ENCODE measurements around the gene DENND4A.

The DENND4A gene

GRCh38 chr15:65666257-65666656 lies 125.8 kb downstream of the DENND4A start:
- peak; percentile 56 for DNase-seq (ENCODE audit: low read depth)

GRCh38 chr15:65663521-65663920 lies 128.6 kb downstream of the DENND4A start:
- DNase-seq (ENCODE audit: low read depth) = no peak

- DNase-seq (ENCODE audit: low read depth) = peak; percentile 12
Measured at GRCh38 chr15:65660927-65661326, 131.2 kb downstream of the DENND4A start.

DNA sequence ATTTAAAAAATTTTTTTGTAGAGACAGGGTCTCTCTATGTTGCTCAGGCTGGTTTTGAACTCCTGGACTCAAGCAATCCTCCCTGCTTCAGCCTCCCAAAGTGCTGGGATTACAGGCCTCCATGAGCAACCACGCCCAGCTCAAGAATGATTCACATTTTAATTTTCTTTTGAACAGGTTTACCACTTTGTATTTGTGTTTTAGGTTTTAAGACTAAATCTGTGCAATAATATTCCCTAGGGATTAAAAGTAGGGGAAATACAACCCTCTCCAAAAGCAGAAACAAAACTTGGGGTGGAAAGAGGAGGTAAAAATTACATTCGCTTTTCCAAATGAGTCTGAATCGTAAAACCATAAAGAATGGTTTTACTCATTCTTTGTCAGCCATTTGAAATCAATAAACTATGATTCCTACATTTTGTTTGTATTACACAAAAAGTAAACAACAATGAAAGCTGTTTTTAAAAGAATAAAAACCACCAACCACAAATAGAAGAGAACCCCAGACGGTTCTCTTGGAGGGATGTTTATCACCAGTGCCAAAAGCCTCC lies 132.5 kb downstream of the DENND4A start:
- no peak for DNase-seq (ENCODE audit: low read depth)

- DNase-seq (ENCODE audit: low read depth) = no peak
Measured at GRCh38 chr15:65655457-65655856, 136.6 kb downstream of the DENND4A start.

GRCh38 chr15:65655026-65655425 lies 137.1 kb downstream of the DENND4A start:
- DNase-seq (ENCODE audit: low read depth) = no peak

GRCh38 chr15:65653801-65654521 lies 138.1 kb downstream of the DENND4A start:
- no peak for DNase-seq (ENCODE audit: low read depth)

DNA sequence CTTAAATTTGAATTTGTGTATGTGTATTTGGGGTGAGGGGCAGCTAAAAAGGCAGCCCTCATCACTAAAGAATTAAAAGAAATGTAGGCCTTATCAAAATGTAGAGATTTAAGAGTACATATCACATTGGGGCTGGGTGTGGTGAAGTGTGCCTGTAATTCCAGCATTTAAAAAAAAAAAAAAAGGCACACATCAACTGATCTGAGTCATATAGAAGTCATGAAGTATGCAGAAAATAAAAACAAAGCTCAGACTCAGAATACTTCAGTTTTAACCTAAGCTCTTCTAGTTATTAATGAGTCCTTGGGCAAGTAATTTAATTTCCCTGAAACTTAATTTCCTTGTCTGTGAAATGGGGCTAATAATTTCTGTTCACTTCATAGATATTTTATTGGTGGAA lies 138.8 kb downstream of the DENND4A start:
- DNase-seq (ENCODE audit: low read depth) = no peak

DNA sequence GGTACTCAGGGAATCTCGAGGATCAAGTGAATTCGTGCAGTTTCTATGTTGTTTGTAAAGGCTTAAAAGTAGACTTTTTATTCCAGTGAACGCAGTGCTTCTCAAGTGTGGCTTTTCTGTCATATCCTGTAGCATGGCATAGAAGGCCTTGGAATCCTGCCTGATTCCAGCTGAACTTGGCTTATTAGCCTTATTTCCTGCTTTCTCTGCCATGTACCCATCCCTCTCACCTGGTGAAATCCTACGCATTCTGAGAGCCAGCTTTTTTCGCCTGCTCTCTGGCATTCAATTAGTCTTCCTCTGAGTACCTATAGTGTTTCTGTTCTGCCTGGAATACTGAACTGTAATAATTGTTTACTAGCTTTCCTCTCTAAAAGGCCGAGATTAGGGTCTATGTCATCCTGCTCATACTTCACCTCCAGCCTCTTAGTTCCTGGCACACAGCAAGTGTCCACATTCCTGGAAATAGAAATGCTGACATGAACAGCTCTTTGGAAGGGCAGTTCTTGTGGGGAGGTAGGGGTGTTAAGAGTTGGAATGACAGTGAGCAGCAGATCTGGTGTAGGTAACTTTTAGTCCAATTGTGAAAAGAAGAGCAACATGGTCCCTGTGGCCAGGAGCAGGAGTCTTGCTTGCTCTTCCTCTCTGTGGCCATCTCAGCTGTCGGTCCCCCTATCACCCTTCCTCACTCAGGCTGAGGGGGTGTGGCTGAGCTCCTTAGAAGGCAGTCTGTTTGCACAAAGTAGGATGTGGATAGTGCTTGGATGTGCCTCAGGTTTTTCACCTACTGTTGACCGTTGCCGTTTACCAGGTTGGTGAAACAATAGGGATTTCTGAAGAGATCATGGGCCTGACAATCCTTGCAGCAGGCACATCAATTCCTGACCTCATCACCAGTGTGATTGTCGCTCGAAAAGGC lies 140.0 kb downstream of the DENND4A start:
- DNase-seq (ENCODE audit: low read depth) = no peak

- DNase-seq (ENCODE audit: low read depth) = no peak
Measured at GRCh38 chr15:65651042-65651322, 141.1 kb downstream of the DENND4A start.

DNA sequence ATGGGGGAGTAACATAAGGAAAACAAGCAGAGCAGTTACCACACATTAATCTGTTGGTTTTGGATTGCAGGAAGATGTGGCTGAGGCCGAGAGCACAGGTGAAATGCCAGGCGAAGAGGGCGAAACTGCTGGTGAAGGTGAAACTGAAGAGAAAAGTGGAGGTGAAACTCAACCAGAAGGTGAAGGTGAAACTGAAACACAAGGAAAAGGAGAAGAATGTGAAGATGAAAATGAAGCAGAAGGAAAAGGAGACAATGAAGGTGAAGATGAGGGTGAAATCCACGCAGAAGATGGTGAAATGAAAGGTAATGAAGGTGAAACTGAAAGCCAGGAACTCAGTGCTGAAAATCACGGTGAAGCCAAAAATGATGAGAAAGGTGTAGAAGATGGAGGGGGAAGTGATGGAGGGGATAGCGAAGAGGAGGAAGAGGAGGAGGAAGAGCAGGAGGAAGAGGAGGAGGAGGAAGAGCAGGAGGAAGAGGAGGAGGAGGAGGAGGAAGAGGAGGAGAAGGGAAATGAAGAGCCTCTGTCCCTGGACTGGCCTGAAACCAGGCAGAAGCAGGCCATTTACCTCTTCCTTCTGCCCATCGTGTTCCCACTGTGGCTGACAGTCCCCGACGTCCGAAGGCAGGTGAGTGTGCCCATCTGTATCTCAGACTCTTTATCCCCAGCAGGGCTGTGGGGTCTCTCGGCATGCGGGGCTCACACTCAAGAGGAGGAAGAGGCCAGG lies 141.6 kb downstream of the DENND4A start:
- DNase-seq (ENCODE audit: low read depth) = no peak

GRCh38 chr15:65646486-65646885 lies 145.6 kb downstream of the DENND4A start:
- no peak for DNase-seq (ENCODE audit: low read depth)

DNA sequence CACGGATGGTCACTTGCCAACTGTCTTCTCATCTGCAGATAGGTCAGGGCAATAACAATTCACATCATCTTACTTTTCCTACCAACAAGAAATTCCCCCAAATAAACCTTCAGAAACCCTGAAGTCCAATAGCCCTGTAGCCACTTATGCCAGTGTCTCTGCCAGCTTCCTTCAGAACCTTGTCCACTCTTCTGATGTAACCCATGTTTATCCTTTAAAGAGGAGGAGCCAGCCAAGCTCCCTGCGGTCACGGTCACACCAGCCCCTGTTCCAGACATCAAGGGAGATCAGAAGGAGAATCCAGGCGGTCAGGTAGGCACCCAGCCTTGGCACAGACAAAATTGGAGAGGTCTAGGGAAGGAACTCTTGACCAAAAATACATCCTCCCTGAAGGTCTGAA lies 146.7 kb downstream of the DENND4A start:
- no peak for DNase-seq (ENCODE audit: low read depth)

GRCh38 chr15:65644282-65644681 lies 147.8 kb downstream of the DENND4A start:
- no peak for DNase-seq (ENCODE audit: low read depth)

- no peak for DNase-seq (ENCODE audit: low read depth)
Measured at GRCh38 chr15:65642594-65642993, 149.5 kb downstream of the DENND4A start.

DNA sequence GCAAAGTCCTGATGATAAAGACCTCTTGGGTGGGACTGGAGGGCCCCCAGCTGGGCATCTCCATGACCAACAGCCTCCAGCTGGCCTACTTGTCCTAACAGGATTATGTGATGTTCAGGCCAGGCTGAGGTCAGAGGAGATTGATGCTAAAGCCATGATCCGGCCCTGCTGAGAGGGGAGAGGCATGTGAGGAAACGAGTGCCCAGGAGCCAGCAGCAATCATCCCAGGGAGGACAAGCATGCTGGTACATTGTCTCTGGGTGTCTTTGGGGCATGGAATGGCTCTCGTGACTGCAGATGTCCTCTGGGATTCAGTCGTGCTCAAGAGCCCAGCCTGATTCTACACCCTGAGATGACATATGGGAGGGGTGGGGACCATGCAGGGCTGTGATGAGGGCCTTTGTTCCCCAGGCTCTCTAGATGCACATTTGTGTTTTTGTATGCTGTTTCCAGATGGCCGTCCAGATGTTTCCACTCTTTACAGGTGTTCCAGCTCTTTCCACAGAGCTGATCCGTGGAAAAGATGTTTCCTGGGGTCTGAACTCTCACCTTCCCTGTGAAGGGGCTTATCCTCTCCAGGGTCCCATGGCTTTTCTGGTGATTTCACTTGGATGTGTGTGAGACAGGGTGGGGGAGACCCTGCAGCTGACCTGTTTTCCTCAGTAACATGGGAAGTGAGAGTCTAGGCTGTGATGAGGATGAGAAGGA lies 150.2 kb downstream of the DENND4A start:
- no peak for DNase-seq (ENCODE audit: low read depth)

- no peak for DNase-seq (ENCODE audit: low read depth)
Measured at GRCh38 chr15:65639509-65639908, 152.6 kb downstream of the DENND4A start.

GRCh38 chr15:65638681-65639089 lies 153.4 kb downstream of the DENND4A start:
- peak; percentile 63 for DNase-seq (ENCODE audit: low read depth)

- DNase-seq (ENCODE audit: low read depth) = no peak
Measured at GRCh38 chr15:65638109-65638508, 154.0 kb downstream of the DENND4A start.

DNA sequence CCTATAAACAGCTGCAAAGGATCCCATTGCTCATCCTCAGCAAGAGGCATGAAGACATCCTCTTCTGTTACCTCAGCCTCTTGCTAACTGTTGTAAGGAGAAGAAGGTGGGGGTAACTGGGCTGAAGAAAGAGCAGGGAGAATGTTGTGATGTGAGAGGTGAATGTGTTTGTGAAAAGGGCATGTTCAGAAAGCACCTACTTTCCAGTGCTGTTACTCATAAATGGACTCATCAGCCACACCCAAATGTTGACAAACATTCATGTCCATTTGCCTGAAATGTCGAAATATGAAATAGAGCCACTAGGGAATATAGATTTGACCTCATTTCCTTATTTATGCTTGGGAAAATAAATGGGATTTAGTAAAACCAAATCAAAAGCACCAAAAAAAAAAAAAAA lies 157.7 kb downstream of the DENND4A start:
- no peak for DNase-seq (ENCODE audit: low read depth)

DNA sequence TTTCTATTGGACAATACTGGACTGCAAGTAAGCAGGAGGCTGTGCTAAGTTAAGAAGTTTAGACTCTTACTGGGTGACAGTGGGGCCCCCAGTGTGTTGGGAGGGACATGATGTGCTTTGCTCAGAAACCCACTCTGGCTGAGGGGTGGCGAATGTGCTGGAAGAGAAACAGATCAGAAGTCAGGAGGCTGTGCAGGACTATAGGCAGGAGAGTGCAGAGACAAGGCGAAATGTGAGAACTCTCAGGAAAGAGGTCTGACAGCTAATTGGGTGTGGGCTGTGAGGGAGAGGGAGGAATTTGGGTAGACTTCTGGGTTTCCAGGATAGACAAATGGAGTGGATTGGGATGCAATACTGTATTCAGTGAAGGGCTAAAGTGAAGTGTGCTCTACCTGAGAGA lies 158.3 kb downstream of the DENND4A start:
- DNase-seq (ENCODE audit: low read depth) = no peak
